Adrenal gland (tissue), 12 donors: Measurements from ENCODE around the gene IL36G. TPM values are rescaled to one million over a fixed set of nuclear protein-coding genes. Genes with fewer than 3 reads are reported as not detected.

Experiments
- DNase-seq, 7 donors: peaks; one replicate each; pipeline ENCODE4 v3.0.0-alpha.2; 2019 to 2020
- H3K27ac ChIP-seq, 5 donors: fragments of 200-600 bp; sonication (generic) in 4 of 5; 1 replicate in 3 of 5; 2 replicates in 2 of 5; pipeline versions ENCODE4 v1.5.1 to v1.8.0; 2016 to 2020; ENCODE audit warnings: mild to moderate bottlenecking in 1 of 5
- H3K27me3 ChIP-seq: fragments of 200-600 bp; 2 replicates; pipeline ENCODE4 v1.8.0; 2021
- H3K36me3 ChIP-seq, 2 donors: fragments of 200-600 bp; replicated peaks in 1 of 2; 1 replicate in 1 of 2; 2 replicates in 1 of 2; pipeline versions ENCODE4 v1.5.1 to v1.8.0; 2018 to 2022
- H3K4me1 ChIP-seq, 2 donors: fragments of 200-600 bp; replicated peaks in 1 of 2; 1 replicate in 1 of 2; 2 replicates in 1 of 2; pipeline versions ENCODE4 v1.5.1 to v1.8.0; 2018 to 2021
- H3K4me3 ChIP-seq, 4 donors: fragments of 200-600 bp; sonication (generic) in 3 of 4; one replicate each; pipeline ENCODE4 v1.5.1; 2016 to 2018
- H3K9me3 ChIP-seq, 3 donors: fragments of 200-600 bp; sonication (generic) in 1 of 3; replicated peaks in 1 of 3; 1 replicate in 2 of 3; 2 replicates in 1 of 3; pipeline versions ENCODE4 v1.5.1 to v1.8.0; 2016 to 2021
- CTCF ChIP-seq, 6 experiments: fragments of 450-650 bp in 4 of 6; fragments of 200-600 bp in 2 of 6; sonication (generic) in 1 of 6; IDR thresholded peaks; 1 replicate in 5 of 6; 2 replicates in 1 of 6; pipeline versions ENCODE4 v1.5.1 to v1.8.0; 2016 to 2021; ENCODE audit warnings: antibody characterized with exemption in 6 of 6, mild to moderate bottlenecking in 2 of 6, moderate library complexity in 1 of 6
- POLR2A ChIP-seq, 2 donors: fragments of 450-650 bp; IDR thresholded peaks; one replicate each; pipeline ENCODE4 v1.6.1; 2017; ENCODE audit warnings: antibody characterized with exemption in 2 of 2, mild to moderate bottlenecking in 2 of 2, moderate library complexity in 1 of 2
- WGBS, 4 donors: extraction: QIAGEN DNeasy Blood & Tissue Kit in 2 of 4; methylation state at CpG; one replicate each; pipeline versions ENCODE4 v1.1.5 to v1.1.7; 2013 to 2017; 5-methylcytosine and 5-hydroxymethylcytosine counted together
- intact Hi-C, 2 donors: fragments of 100-400 bp; cut with DNase I; formaldehyde crosslinking; loops; one replicate each; pipeline versions ENCODE4 v1.14.1 to v1.15.0; 2022 to 2023
- polyA plus RNA-seq, 3 donors: library from polyadenylated mRNA; stranded (reverse); fragments of 200-250 nt in 2 of 3; fragments of 350-450 nt in 1 of 3; fragmentation: Illumina TruSeq in 1 of 3; extraction: RNeasy Lipid Tissue Mini Kit (QIAGEN cat#74804) in 1 of 3; gene quantifications; one replicate each; pipeline ENCODE4 v1.2.3, GENCODE V29; 2013 to 2014
- total RNA-seq, 9 donors: library from RNA; depleted of rRNA in 4 of 9; stranded (reverse); fragments of >200 nt in 4 of 9; fragments of 120-200 nt in 1 of 9; fragmentation: NEBNext Ultra II Directional in 1 of 9; extraction: Animal tissue kit (Norgen Biotek cat#: 25700) in 1 of 9; gene quantifications; one replicate each; pipeline versions ENCODE4 v1.1.0 to v1.2.4, GENCODE V29; 2013 to 2023
- donor health status: healthy with polysubstance abuse.
- donor health status: Bipolar disorder and iron deficiency.
- donor health status: DM: yes; HTN: yes; CAD: no.
- donor health status: DM: no; HTN: no; CAD: no.
- donor health status: DM: no; HTN: no; CAD: no.
- donor health status: DM: yes; HTN: yes; CAD: no.

The IL36G gene
- total and polyA plus RNA-seq, 12 donors: 0.28 TPM; not detected in 11

GRCh38 chr2:112960230-112960825, 17.5 kb upstream of the IL36G start:
- Histone ChIP-seq H3K27me3 (no peaks in the 10 kb centered on the region), H3K36me3 (no peaks in the 10 kb centered on the region), H3K4me1 (no peaks in the 10 kb centered on the region), H3K4me3 (no peak overlapping the region), H3K9me3 (no peaks in the 10 kb centered on the region), H3K27ac (no peak overlapping the region)
- no peak for TF ChIP-seq CTCF (IDR thresholded peaks at IDR 0.05)
- no peak for TF ChIP-seq POLR2A (IDR thresholded peaks at IDR 0.05)
- DNase-seq: no peak
- intact Hi-C loops: no loop called here
- WGBS, 4 donors: 41 to 67% (median 55%) methylated on average over 2 of the region's 2 CpGs

- 61 to 87% (median 80%) methylated on average over 3 of the region's 3 CpGs for WGBS, 4 donors
- Histone ChIP-seq H3K27ac (no peak overlapping the region), H3K4me3 (no peak overlapping the region), H3K9me3 (no peaks in the 10 kb centered on the region), H3K27me3 (no peaks in the 10 kb centered on the region), H3K4me1 (no peaks in the 10 kb centered on the region), H3K36me3 (no peaks in the 10 kb centered on the region)
- DNase-seq: no peak
- intact Hi-C loops: no loop called here
- TF ChIP-seq CTCF (IDR thresholded peaks at IDR 0.05) (no peak), POLR2A (IDR thresholded peaks at IDR 0.05) (no peak)
Observed at GRCh38 chr2:112962308-112963175, 15.3 kb upstream of the IL36G start.

- Histone ChIP-seq H3K4me1 (no peaks in the 10 kb centered on the region), H3K36me3 (no peaks in the 10 kb centered on the region), H3K4me3 (no peak overlapping the region), H3K27me3 (no peaks in the 10 kb centered on the region), H3K9me3 (no peaks in the 10 kb centered on the region), H3K27ac (no peak overlapping the region)
- intact Hi-C loops: no loop called here
- no peak for DNase-seq
- WGBS, 4 donors: 60 to 72% (median 64%) methylated on average over 2 of the region's 2 CpGs
- TF ChIP-seq POLR2A (IDR thresholded peaks at IDR 0.05): no peak
- TF ChIP-seq CTCF (IDR thresholded peaks at IDR 0.05): no peak
Observed at GRCh38 chr2:112967023-112967422, 10.8 kb upstream of the IL36G start.

- no peak overlapping the region for H3K4me3 ChIP-seq
- no peaks in the 10 kb centered on the region for H3K9me3 ChIP-seq
- no peaks in the 10 kb centered on the region for H3K36me3 ChIP-seq
- H3K27ac ChIP-seq: no peak overlapping the region
- no peak for DNase-seq
- 88 to 96% (median 92%) methylated on average over 5 of the region's 5 CpGs for WGBS, 4 donors
- intact Hi-C loops: no loop called here
- no peaks in the 10 kb centered on the region for H3K4me1 ChIP-seq
- peaks cover 5% of the 10 kb centered on the region for H3K27me3 ChIP-seq
- TF ChIP-seq CTCF (IDR thresholded peaks at IDR 0.05): no peak
- TF ChIP-seq POLR2A (IDR thresholded peaks at IDR 0.05): no peak
Observed at GRCh38 chr2:112972423-112973086, 5.3 kb upstream of the IL36G start.
